ENCODE data around the gene RCL1. TPM values are rescaled to one million over a fixed set of nuclear protein-coding genes. Genes with fewer than 3 reads are reported as not detected.

Gene RCL1
- total and polyA plus RNA-seq, 2 of the 13 experiments (the other 11 are each of a cell fraction or from before 2014, with no cell fraction given) = 22.3 to 31.6 TPM

DNA sequence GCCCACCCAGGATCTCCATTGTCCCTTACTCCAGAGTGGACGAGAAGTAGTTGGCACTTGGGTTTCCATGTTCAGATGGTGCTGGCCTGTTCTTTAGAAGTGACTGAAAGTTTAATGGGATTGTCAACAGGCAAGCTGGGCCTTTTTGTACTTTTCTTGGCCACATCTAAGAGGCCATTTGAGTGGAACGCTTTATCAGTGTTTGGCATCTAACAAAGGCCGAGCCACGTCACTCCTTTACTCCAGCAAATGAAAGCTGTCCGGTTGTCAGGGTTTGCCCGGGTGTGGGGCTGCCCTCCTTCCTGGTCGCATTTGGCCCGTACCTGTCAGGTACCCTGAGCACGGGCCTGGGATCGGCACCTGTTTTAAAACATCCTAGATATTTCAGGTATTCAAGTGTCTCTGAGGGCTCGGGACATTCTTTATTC lies 71.5 kb downstream of the RCL1 start (continued):
- TF ChIP-seq, protein P1, sequence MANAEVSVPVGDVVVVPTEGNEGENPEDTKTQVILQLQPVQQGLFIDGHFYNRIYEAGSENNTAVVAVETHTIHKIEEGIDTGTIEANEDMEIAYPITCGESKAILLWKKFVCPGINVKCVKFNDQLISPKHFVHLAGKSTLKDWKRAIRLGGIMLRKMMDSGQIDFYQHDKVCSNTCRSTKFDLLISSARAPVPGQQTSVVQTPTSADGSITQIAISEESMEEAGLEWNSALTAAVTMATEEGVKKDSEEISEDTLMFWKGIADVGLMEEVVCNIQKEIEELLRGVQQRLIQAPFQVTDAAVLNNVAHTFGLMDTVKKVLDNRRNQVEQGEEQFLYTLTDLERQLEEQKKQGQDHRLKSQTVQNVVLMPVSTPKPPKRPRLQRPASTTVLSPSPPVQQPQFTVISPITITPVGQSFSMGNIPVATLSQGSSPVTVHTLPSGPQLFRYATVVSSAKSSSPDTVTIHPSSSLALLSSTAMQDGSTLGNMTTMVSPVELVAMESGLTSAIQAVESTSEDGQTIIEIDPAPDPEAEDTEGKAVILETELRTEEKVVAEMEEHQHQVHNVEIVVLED (CRISPR knock-in tag; IDR thresholded peaks at IDR 0.05; ENCODE audit: borderline replicate concordance) = no peak
- TF ChIP-seq NFYC (CRISPR knock-in tag; IDR thresholded peaks at IDR 0.05) (no peak), ARNT2 (CRISPR knock-in tag; IDR thresholded peaks at IDR 0.05; ENCODE audit: low read depth) (no peak), ZNF543 (CRISPR knock-in tag; IDR thresholded peaks at IDR 0.05) (no peak), ZSCAN29 (CRISPR knock-in tag; conservative IDR thresholded peaks at IDR 0.05) (no peak), HNRNPUL1 (IDR thresholded peaks at IDR 0.05; ENCODE audit: low read depth, low read length) (no peak)

DNA sequence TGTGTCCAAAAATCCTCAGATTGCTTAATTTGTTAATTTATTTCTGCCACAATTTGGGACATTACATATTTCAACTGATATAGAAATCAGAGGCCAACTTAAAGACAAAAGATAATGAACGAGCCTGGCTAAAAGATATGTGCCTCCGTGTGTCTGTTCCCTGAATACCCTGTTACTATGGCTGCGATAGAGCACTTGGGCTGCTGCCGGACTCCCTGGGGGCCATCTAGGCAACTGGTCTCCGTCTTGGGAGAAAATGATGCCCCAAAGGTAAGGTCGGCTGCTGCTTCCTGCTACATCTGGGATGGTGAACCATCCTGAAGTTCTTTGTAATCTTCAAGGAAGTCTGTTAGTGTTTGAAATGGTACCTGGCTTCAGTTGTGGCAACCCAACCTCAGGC lies 72.0 kb downstream of the RCL1 start:
- Histone ChIP-seq H3K27me3 (ENCODE audit: control insufficient read depth in 1 of 2, insufficient read depth in 2 of 2, low read length in 2 of 2) (no peaks in the 10 kb centered on the region), H3K9ac (ENCODE audit: insufficient read depth, low read depth, low read length) (no peak overlapping the region), H3K9me3 (ENCODE audit: low read length) (no peaks in the 10 kb centered on the region), H3K4me1 (ENCODE audit: insufficient read depth, low read length) (peaks cover 29% of the 10 kb centered on the region), H4K20me1 (ENCODE audit: insufficient read depth, low read length) (no peaks in the 10 kb centered on the region), H3K79me2 (ENCODE audit: insufficient read depth, low read length) (no peaks in the 10 kb centered on the region), H3K27ac (ENCODE audit: extremely low read length, insufficient read depth, low read length) (no peak overlapping the region), H3K4me3 (replicated peaks in 1 of 3; ENCODE audit: insufficient read depth in 1 of 3, low read depth in 2 of 3, low read length in 3 of 3) (no peak overlapping the region), H3K4me2 (ENCODE audit: low read depth, low read length) (no peak overlapping the region), H2AFZ (ENCODE audit: low read length) (no peak overlapping the region), H3K36me3 (replicated peaks in 1 of 2; ENCODE audit: control insufficient read depth in 1 of 2, insufficient read depth in 2 of 2, low read length in 2 of 2) (peaks cover 3 to 16% of the 10 kb centered on the region in 2 experiments; a peak in 2 of 5 replicates)
- WGBS (ENCODE audit: low lambda C conversion rate) = 98% methylated on average over 6 of the region's 6 CpGs
- BruUV-seq (replicated peaks) = no TSS peak
- in situ Hi-C loops (cut with HindIII; ENCODE audit: extremely low pct_ligation_motif_present, low pct_unique_long_range_greater_than_20kb) (no loop called here), intact Hi-C loops (cut with micrococcal nuclease; ENCODE audit: unreplicated experiment) (loop anchor here (5.0 kb wide), 2 partner anchors 38 to 123 kb away; partner anchors contain the start of gene JAK2)
- ChIA-PET CTCF (ENCODE audit: low intra/inter-chr PET ratio, low total read pairs) (no interaction called here), POLR2A (no interaction called here)
- FAIRE-seq (no peak), ATAC-seq (no peak), DNase-seq (ENCODE audit: low spot score) (no peak)
- TF ChIP-seq NFKBIZ (CRISPR knock-in tag; IDR thresholded peaks at IDR 0.05) (no peak), TAF1 (CRISPR knock-in tag; IDR thresholded peaks at IDR 0.05) (no peak), NFATC3 (CRISPR knock-in tag; IDR thresholded peaks at IDR 0.05) (no peak)

All from HepG2 (cell line).